Measurements from ENCODE around the gene F2RL2.

DNA sequence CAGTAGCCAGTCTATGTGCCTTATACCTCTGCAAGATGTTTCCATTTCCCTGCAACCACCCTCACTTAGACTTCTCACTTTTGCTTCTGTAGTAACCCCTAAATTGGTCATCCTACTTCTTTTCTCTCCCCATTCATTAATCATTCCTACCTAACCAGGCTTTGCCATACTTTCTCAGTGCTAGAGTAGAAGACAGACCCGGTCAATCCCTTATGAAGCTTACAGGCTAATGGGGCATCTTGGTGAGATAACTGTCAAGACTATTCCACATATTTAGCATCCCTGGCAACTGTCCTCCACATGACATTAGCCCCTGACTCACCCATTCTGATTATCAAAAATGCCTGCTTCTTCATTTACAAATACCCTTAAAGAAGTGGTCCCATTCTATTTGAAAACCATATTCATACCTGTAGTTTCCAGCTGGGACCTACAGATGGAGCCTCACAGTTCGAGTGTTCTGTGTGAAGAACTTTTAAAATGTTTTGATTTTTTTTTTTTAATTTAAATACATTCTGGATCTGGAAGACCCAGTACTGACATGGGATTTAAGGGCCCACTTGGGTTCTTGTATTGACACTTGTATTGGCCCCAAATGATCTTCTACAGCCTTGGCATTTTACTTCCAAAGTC, 21.0 kb downstream of the F2RL2 start:
- TF ChIP-seq, protein P1, sequence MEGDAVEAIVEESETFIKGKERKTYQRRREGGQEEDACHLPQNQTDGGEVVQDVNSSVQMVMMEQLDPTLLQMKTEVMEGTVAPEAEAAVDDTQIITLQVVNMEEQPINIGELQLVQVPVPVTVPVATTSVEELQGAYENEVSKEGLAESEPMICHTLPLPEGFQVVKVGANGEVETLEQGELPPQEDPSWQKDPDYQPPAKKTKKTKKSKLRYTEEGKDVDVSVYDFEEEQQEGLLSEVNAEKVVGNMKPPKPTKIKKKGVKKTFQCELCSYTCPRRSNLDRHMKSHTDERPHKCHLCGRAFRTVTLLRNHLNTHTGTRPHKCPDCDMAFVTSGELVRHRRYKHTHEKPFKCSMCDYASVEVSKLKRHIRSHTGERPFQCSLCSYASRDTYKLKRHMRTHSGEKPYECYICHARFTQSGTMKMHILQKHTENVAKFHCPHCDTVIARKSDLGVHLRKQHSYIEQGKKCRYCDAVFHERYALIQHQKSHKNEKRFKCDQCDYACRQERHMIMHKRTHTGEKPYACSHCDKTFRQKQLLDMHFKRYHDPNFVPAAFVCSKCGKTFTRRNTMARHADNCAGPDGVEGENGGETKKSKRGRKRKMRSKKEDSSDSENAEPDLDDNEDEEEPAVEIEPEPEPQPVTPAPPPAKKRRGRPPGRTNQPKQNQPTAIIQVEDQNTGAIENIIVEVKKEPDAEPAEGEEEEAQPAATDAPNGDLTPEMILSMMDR (IDR thresholded peaks at IDR 0.05; ENCODE audit: low read depth, low read length, missing input control), result no peak
- TF ChIP-seq, protein P2, sequence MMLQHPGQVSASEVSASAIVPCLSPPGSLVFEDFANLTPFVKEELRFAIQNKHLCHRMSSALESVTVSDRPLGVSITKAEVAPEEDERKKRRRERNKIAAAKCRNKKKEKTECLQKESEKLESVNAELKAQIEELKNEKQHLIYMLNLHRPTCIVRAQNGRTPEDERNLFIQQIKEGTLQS (IDR thresholded peaks at IDR 0.05), result no peak
- TF ChIP-seq EGR1 (IDR thresholded peaks at IDR 0.05; ENCODE audit: low read depth in 2 of 2) (no peak), HNF4A (conservative IDR thresholded peaks at IDR 0.05) (no peak), JUND (IDR thresholded peaks at IDR 0.05) (no peak), RAD21 (IDR thresholded peaks at IDR 0.05) (no peak), YY1 (IDR thresholded peaks at IDR 0.05) (no peak), HNF4G (IDR thresholded peaks at IDR 0.05) (no peak), FOXA1 (IDR thresholded peaks at IDR 0.05) (no peak)
- TF ChIP-seq, protein P3, sequence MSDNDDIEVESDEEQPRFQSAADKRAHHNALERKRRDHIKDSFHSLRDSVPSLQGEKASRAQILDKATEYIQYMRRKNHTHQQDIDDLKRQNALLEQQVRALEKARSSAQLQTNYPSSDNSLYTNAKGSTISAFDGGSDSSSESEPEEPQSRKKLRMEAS (IDR thresholded peaks at IDR 0.05), result no peak
- TF ChIP-seq, protein P4, sequence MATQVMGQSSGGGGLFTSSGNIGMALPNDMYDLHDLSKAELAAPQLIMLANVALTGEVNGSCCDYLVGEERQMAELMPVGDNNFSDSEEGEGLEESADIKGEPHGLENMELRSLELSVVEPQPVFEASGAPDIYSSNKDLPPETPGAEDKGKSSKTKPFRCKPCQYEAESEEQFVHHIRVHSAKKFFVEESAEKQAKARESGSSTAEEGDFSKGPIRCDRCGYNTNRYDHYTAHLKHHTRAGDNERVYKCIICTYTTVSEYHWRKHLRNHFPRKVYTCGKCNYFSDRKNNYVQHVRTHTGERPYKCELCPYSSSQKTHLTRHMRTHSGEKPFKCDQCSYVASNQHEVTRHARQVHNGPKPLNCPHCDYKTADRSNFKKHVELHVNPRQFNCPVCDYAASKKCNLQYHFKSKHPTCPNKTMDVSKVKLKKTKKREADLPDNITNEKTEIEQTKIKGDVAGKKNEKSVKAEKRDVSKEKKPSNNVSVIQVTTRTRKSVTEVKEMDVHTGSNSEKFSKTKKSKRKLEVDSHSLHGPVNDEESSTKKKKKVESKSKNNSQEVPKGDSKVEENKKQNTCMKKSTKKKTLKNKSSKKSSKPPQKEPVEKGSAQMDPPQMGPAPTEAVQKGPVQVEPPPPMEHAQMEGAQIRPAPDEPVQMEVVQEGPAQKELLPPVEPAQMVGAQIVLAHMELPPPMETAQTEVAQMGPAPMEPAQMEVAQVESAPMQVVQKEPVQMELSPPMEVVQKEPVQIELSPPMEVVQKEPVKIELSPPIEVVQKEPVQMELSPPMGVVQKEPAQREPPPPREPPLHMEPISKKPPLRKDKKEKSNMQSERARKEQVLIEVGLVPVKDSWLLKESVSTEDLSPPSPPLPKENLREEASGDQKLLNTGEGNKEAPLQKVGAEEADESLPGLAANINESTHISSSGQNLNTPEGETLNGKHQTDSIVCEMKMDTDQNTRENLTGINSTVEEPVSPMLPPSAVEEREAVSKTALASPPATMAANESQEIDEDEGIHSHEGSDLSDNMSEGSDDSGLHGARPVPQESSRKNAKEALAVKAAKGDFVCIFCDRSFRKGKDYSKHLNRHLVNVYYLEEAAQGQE (IDR thresholded peaks at IDR 0.05), result no peak

All from liver (tissue), 3 donors.